PC-9 (cell line): Measurements from ENCODE around the gene DYNLL2. TPM values are rescaled to one million over a fixed set of nuclear protein-coding genes. Genes with fewer than 3 reads are reported as not detected.

Experiments used
- BruUV-seq: library from RNA; stranded (reverse); fragments of 400-500 nt; replicated peaks from 2 replicates; lab custom pipeline; 2021; lab: Mats Ljungman, UMichigan
- CTCF ChIA-PET: fragments of 300-600 bp; sonication (Branson Sonifier 250); formaldehyde crosslinking; loops from one replicate; lab custom pipeline; 2022; ENCODE audit warnings: antibody characterized with exemption; lab: Charles Lee
- POLR2A ChIA-PET: fragments of 300-600 bp; sonication (Branson Sonifier 250); formaldehyde crosslinking; loops from one replicate; lab custom pipeline; 2022; ENCODE audit warnings: antibody characterized with exemption; ENCODE audit not compliant: unreplicated experiment; lab: Charles Lee
- DNase-seq, 2 experiments: peaks; one replicate each; pipeline versions ENCODE4 v3.0.0 to v3.0.0-alpha.2; 2015 to 2022; ENCODE audit warnings: mixed read lengths in 1 of 2
- H2AFZ ChIP-seq: fragments of 200-600 bp; sonication (generic); 2 replicates; pipeline ENCODE4 v1.8.1; 2017; ENCODE audit warnings: antibody characterized with exemption
- H3F3A ChIP-seq: fragments of 200-600 bp; sonication (generic); 2 replicates; pipeline ENCODE4 v1.8.1; 2017; ENCODE audit warnings: antibody characterized with exemption, mild to moderate bottlenecking, low read depth; ENCODE audit not compliant: insufficient read depth
- H3K27ac ChIP-seq: fragments of 200-600 bp; sonication (generic); 2 replicates; pipeline ENCODE4 v1.6.1; 2016; ENCODE audit warnings: mixed run types
- H3K27me3 ChIP-seq: fragments of 200-600 bp; sonication (generic); 2 replicates; pipeline ENCODE4 v1.6.1; 2016; ENCODE audit warnings: low read depth, mixed run types; ENCODE audit not compliant: insufficient read depth
- H3K36me3 ChIP-seq: fragments of 200-600 bp; sonication (generic); 2 replicates; pipeline ENCODE4 v1.6.1; 2016; ENCODE audit warnings: low read depth, mixed run types
- H3K4me1 ChIP-seq: fragments of 200-600 bp; sonication (generic); replicated peaks from 2 replicates; pipeline ENCODE4 v1.6.1; 2016; ENCODE audit warnings: mixed run types; ENCODE audit not compliant: insufficient read depth
- H3K4me2 ChIP-seq: fragments of 200-600 bp; sonication (generic); 2 replicates; pipeline ENCODE4 v1.6.1; 2017; ENCODE audit warnings: mixed run types
- H3K4me3 ChIP-seq: fragments of 200-600 bp; sonication (generic); 2 replicates; pipeline ENCODE4 v1.6.1; 2016; ENCODE audit warnings: mixed run types
- H3K79me2 ChIP-seq: fragments of 200-600 bp; sonication (generic); 2 replicates; pipeline ENCODE4 v1.6.1; 2017; ENCODE audit warnings: low read depth, mixed run types
- H3K9me2 ChIP-seq: fragments of 200-600 bp; sonication (generic); 2 replicates; pipeline ENCODE4 v1.8.1; 2017; ENCODE audit warnings: mild to moderate bottlenecking; ENCODE audit not compliant: insufficient read depth
- H3K9me3 ChIP-seq: fragments of 200-600 bp; sonication (generic); 2 replicates; pipeline ENCODE4 v1.8.1; 2016; ENCODE audit warnings: low read depth; ENCODE audit not compliant: insufficient read depth
- H4K20me1 ChIP-seq: fragments of 200-600 bp; sonication (generic); 2 replicates; pipeline ENCODE4 v1.8.1; 2017; ENCODE audit not compliant: insufficient read depth
- EZH2 ChIP-seq: fragments of 200-600 bp; sonication (generic); IDR thresholded peaks from 2 replicates; pipeline ENCODE4 v1.8.0; 2017; ENCODE audit warnings: antibody characterized with exemption, low read depth
- intact Hi-C: fragments of 100-400 bp; cut with micrococcal nuclease; formaldehyde crosslinking; loops from one replicate; pipeline ENCODE4 v1.10.0; 2022; ENCODE audit not compliant: unreplicated experiment
- total RNA-seq: library from RNA; stranded (reverse); gene quantifications from 2 replicates; pipeline ENCODE4 v1.2.3, GENCODE V29; 2021
- TF ChIP-seq, protein P1 (sequence below): fragments of 200-600 bp; sonication (generic); conservative IDR thresholded peaks from 2 replicates; pipeline ENCODE4 v1.6.1; 2017; ENCODE audit warnings: mixed run types, antibody characterized with exemption, mild to moderate bottlenecking, moderate library complexity

The DYNLL2 gene
- total RNA-seq, 1 experiment from 2014 or later: 36.2 TPM

DNA sequence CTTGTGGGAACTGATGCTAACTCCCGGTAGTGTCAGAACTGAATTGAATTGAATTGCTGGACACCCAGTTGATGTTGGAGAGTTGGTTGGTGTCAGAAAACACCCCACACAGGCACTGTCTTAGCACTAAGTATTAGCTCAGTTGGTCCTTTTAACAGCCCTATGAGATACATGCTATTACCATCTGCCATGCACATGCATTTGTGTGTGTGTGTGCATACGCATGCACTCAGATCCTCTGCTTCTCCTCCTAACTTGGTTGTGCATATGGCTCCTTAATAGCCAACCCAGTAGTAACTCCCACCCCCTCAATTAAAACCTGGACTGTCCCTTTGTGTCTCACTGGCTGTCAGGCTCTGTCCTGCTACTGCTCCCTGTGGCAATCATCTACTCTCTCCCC lies 32.3 kb upstream of the DYNLL2 start:
- peaks cover 2% of the 10 kb centered on the region; the same call in 1 of the 2 replicates for H3F3A ChIP-seq
- no peaks in the 10 kb centered on the region for H3K9me2 ChIP-seq
- no peaks in the 10 kb centered on the region for H4K20me1 ChIP-seq
- no TSS peak for BruUV-seq
- no peaks in the 10 kb centered on the region for H3K9me3 ChIP-seq
- H3K79me2 ChIP-seq: no peaks in the 10 kb centered on the region
- no peak overlapping the region for H3K4me3 ChIP-seq
- DNase-seq: no peak
- TF ChIP-seq, protein P1, sequence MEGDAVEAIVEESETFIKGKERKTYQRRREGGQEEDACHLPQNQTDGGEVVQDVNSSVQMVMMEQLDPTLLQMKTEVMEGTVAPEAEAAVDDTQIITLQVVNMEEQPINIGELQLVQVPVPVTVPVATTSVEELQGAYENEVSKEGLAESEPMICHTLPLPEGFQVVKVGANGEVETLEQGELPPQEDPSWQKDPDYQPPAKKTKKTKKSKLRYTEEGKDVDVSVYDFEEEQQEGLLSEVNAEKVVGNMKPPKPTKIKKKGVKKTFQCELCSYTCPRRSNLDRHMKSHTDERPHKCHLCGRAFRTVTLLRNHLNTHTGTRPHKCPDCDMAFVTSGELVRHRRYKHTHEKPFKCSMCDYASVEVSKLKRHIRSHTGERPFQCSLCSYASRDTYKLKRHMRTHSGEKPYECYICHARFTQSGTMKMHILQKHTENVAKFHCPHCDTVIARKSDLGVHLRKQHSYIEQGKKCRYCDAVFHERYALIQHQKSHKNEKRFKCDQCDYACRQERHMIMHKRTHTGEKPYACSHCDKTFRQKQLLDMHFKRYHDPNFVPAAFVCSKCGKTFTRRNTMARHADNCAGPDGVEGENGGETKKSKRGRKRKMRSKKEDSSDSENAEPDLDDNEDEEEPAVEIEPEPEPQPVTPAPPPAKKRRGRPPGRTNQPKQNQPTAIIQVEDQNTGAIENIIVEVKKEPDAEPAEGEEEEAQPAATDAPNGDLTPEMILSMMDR: no peak
- TF ChIP-seq EZH2: no peak
- no peak overlapping the region for H2AFZ ChIP-seq
- intact Hi-C loops: no loop called here
- H3K27me3 ChIP-seq: no peaks in the 10 kb centered on the region
- POLR2A ChIA-PET: interaction anchor here (0.6 kb wide), 1 partner anchor 38 kb away, joined by 19 read pairs; no protein-coding TSS in a partner anchor
- peaks cover 4% of the 10 kb centered on the region for H3K4me1 ChIP-seq
- H3K4me2 ChIP-seq: no peak overlapping the region
- CTCF ChIA-PET: no interaction called here
- no peak overlapping the region for H3K27ac ChIP-seq
- H3K36me3 ChIP-seq: no peaks in the 10 kb centered on the region

DNA sequence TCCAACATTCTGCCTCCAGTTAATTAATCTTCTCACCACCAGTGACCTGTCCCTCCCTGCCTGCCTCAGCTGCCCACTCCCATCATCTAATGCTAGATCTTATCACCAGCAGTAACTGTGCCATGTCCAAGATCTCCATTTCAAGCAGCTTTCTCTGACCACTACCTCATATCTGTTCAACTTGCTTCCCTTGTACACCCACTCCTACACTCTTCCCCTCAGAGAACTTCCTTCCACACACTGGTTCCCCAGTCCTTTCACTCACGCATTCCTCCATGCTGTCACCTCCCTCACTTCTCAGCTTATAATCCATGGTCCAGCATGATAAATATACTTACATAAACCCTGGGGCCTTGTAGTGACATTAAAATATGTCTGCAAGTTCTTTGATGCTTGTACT lies 31.8 kb upstream of the DYNLL2 start:
- H3K9me2 ChIP-seq: no peaks in the 10 kb centered on the region
- H3K4me3 ChIP-seq: no peak overlapping the region
- H4K20me1 ChIP-seq: no peaks in the 10 kb centered on the region
- H2AFZ ChIP-seq: no peak overlapping the region
- H3K4me1 ChIP-seq: peaks cover 9% of the 10 kb centered on the region
- H3K27ac ChIP-seq: no peak overlapping the region
- intact Hi-C loops: no loop called here
- peaks cover 7% of the 10 kb centered on the region; the same call in 1 of the 2 replicates for H3F3A ChIP-seq
- BruUV-seq: no TSS peak
- TF ChIP-seq, protein P1: no peak
- no peak for TF ChIP-seq EZH2
- ChIA-PET POLR2A (interaction anchor here (0.6 kb wide), 1 partner anchor 39 kb away, joined by 19 read pairs; no protein-coding TSS in a partner anchor), CTCF (no interaction called here)
- H3K27me3 ChIP-seq: no peaks in the 10 kb centered on the region
- no peak for DNase-seq
- H3K36me3 ChIP-seq: no peaks in the 10 kb centered on the region
- no peak overlapping the region for H3K4me2 ChIP-seq
- no peaks in the 10 kb centered on the region for H3K79me2 ChIP-seq
- H3K9me3 ChIP-seq: no peaks in the 10 kb centered on the region

DNA sequence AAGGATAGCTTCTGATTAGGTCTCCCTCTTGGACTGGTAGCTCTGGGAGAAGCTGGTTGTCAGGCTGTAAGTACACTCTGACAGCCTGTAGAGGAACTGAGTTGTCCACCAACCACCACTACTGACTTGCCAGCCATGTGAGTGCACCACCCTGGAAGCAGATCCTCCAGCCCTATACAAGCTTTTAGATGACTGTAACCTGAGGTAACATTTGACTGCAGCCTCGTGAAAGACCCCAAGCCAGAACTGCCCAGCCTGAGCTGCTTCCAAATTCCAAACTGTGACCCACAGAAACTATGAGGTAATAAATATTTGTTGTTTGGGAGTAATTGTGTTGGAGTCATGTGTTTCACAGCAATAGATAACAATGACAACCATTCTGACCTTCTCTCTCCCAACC lies 30.8 kb upstream of the DYNLL2 start:
- no peak for DNase-seq
- no TSS peak for BruUV-seq
- CTCF ChIA-PET: interaction anchor here (0.5 kb wide), 1 partner anchor 102 kb away, joined by 6 read pairs; no protein-coding TSS in a partner anchor
- Histone ChIP-seq H3K4me2 (no peak overlapping the region), H3K79me2 (no peaks in the 10 kb centered on the region), H3K4me1 (peaks cover 18% of the 10 kb centered on the region), H3K4me3 (no peak overlapping the region), H3K36me3 (no peaks in the 10 kb centered on the region), H3K9me3 (no peaks in the 10 kb centered on the region), H3K9me2 (no peaks in the 10 kb centered on the region), H3K27me3 (no peaks in the 10 kb centered on the region), H3F3A (peaks cover 11% of the 10 kb centered on the region; the same call in 1 of the 2 replicates), H2AFZ (no peak overlapping the region), H3K27ac (no peak overlapping the region), H4K20me1 (no peaks in the 10 kb centered on the region)
- POLR2A ChIA-PET: no interaction called here
- intact Hi-C loops: no loop called here
- TF ChIP-seq, protein P1: no peak
- TF ChIP-seq EZH2: no peak
